HepG2 (cell line): ENCODE measurements around the gene ZBTB34. TPM values are rescaled to one million over a fixed set of nuclear protein-coding genes. Genes with fewer than 3 reads are reported as not detected.

Experiments used
- CBX5 ChIP-seq: sonication (generic); formaldehyde crosslinking; IDR thresholded peaks from 2 replicates; pipeline ENCODE4 v1.4.0; 2020; ENCODE audit warnings: missing genetic modification reagents, borderline replicate concordance
- GABPB1 ChIP-seq: IDR thresholded peaks from 2 replicates; pipeline ENCODE4 v1.6.1; 2016; ENCODE audit warnings: mild to moderate bottlenecking, missing genetic modification reagents, moderate library complexity, missing compliant biosample characterization
- HINFP ChIP-seq: sonication (generic); formaldehyde crosslinking; IDR thresholded peaks from 2 replicates; pipeline ENCODE4 v1.4.0; 2020; ENCODE audit warnings: low read depth, mild to moderate bottlenecking, missing genetic modification reagents
- ISX ChIP-seq: sonication (generic); formaldehyde crosslinking; conservative IDR thresholded peaks from 2 replicates; pipeline ENCODE4 v1.5.0; 2020; ENCODE audit warnings: missing genetic modification reagents
- MYPOP ChIP-seq: sonication (generic); formaldehyde crosslinking; IDR thresholded peaks from 2 replicates; pipeline ENCODE4 v1.8.1; 2023; ENCODE audit warnings: mild to moderate bottlenecking, moderate library complexity, missing genetic modification reagents
- TEAD3 ChIP-seq: optimal IDR thresholded peaks from 2 replicates; pipeline ENCODE3; 2016; ENCODE audit warnings: borderline replicate concordance
- ZBTB4 ChIP-seq: sonication (generic); formaldehyde crosslinking; IDR thresholded peaks from 2 replicates; pipeline ENCODE4 v1.4.0; 2020; ENCODE audit warnings: missing genetic modification reagents, mild to moderate bottlenecking, borderline replicate concordance
- ZHX1 ChIP-seq: sonication (generic); formaldehyde crosslinking; IDR thresholded peaks from 2 replicates; pipeline ENCODE4 v1.8.1; 2022; ENCODE audit warnings: low read depth, mild to moderate bottlenecking, missing genetic modification reagents
- ZNF646 ChIP-seq: sonication (generic); formaldehyde crosslinking; IDR thresholded peaks from 2 replicates; pipeline ENCODE4 v1.9.0; 2021; ENCODE audit warnings: mild to moderate bottlenecking, missing genetic modification reagents
- ZNF710 ChIP-seq: sonication (generic); formaldehyde crosslinking; IDR thresholded peaks from 2 replicates; pipeline ENCODE4 v1.5.0; 2020; ENCODE audit warnings: mild to moderate bottlenecking, missing genetic modification reagents, borderline replicate concordance
- polyA plus RNA-seq, 8 experiments: library from polyadenylated mRNA; depleted of rRNA in 3 of 8; stranded (reverse) in 7 of 8; unstranded in 1 of 8; fragments of >200 nt; fragmentation: Illumina TruSeq in 4 of 8; extraction: Trizol in 4 of 8; gene quantifications; 2 replicates each; pipeline versions ENCODE4 v1.2.1 to v1.2.3, GENCODE V29; 2011 to 2016; ENCODE audit warnings: low read depth in 4 of 8, missing spikeins in 1 of 8, mixed read lengths in 1 of 8; ENCODE audit not compliant: insufficient read depth in 1 of 8
- total RNA-seq, 5 experiments: library from RNA; depleted of rRNA; stranded (reverse); fragments of >200 nt; fragmentation: Illumina TruSeq; extraction: Trizol; gene quantifications; 2 replicates each; pipeline ENCODE4 v1.2.3, GENCODE V29; 2016; ENCODE audit warnings: low read depth in 1 of 5

ZBTB34 gene
- total and polyA plus RNA-seq, 2 of the 13 experiments (the other 11 are each of a cell fraction or from before 2014, with no cell fraction given): 5.9 to 8.7 TPM

GRCh38 chr9:126885131-126885641, 24.7 kb downstream of the ZBTB34 start (continued):
- TF ChIP-seq ZBTB4 (CRISPR knock-in tag) (no peak), ZNF710 (CRISPR knock-in tag) (no peak), CBX5 (0 out of 2 replicates have a peak, but pooled peaks have one; percentile 65), ZNF646 (CRISPR knock-in tag) (no peak), ZHX1 (CRISPR knock-in tag) (no peak), GABPB1 (CRISPR knock-in tag) (peak; percentile 22; the same call in 1 of the 2 replicates), ISX (CRISPR knock-in tag) (no peak), HINFP (CRISPR knock-in tag) (no peak), TEAD3 (CRISPR knock-in tag) (peak; percentile 94), MYPOP (CRISPR knock-in tag) (no peak)
